Stimulated activated CD4-positive, alpha-beta T cell treated with anti-CD3 and anti-CD28 coated beads, Interleukin-12 subunit alpha, Interleukin-12 subunit beta, amount 100 ng/mL, for 4 hours (primary cell): ENCODE results near the gene LOXHD1.

Experiments used
- DNase-seq: peaks from one replicate; pipeline ENCODE4 v3.0.0-alpha.2; 2020

Gene LOXHD1

DNA sequence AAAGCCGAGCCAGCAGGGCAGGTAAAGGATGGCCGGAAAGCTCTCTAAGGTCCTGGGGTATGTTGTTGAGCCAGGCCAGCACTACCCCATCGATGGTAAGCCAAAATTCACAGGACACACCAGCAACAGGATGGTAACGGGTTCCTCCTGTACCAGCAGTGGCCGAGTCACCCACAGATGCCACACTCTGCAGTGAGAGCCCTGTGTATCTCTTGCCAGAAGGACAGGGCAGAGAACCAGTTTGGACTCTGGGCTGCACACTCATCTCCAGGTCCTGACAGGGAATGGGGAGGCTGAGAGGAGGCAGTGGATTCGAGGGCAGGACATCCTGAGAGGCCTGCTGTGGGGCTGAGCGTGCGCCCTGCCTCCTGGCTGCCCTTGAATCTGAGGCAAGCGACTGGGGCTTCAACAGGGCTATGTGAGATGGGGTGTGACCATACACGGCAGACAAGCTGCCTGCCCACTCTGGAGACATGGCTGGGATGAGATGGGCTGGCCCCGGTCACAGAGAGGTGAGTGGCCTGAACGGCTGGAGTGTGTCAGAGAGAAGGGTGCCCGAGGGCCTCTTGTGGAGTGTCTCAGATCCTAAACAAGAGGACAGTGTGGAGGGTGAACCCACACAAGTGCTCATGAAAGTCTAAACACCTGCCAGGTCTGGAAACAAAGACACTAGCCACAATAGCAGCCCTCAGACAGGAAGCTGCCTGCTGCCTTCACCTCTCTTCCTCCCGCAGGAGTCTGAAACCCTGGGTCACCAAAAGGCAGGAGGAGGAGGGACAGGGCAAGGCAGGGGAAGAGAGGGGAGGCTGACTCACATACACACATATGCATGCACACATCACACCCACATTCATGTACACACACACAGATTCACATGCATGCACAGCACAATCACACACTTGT, 182.3 kb downstream of the LOXHD1 start:
- DNase-seq, result no peak

DNA sequence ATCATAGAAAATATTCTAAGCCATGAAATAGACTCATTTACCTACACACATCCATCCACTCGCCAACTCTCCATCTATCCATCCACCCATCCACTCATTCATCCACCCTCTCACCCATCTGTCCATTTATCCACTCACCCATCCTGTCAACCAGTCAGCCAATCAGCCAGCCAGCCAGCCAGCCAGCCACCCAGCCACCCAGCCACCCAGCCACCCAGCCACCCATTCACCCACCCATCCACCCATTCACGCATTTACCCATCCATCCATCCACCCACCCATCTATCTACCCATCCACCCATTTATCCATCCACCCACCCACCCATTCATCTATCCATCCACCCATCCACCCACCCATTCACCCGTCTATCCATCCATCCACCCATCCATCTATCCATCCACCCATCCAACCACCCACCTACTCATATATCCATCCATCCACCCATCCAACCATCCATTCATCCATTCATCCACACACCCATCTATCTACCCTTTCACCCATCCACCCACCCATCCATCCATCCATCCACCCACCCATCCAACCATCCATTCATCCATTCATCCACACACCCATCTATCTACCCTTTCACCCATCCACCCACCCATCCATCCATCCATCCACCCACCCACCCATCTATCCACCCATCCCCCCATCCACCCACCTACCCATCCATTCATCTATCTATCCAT, 185.1 kb downstream of the LOXHD1 start:
- no peak for DNase-seq

DNA sequence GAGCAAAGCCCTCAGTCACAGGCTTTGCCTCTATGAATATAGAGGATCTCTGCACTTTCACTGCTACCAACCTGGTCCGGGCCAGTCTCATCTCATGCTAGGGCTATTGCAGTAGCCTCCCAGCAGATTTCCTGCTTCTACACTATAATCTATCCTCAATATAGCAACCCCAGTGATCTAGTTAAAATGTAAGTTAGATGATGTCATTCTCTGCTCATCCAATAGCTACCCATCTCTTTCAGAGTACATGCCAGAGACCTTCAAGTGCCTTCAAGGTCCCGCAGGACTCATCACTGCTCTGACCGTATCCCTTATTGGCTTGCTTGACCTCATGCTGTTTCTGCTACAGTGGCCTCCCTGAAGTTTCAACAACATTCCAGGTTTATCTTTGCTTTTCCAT, 186.3 kb downstream of the LOXHD1 start:
- no peak for DNase-seq

DNA sequence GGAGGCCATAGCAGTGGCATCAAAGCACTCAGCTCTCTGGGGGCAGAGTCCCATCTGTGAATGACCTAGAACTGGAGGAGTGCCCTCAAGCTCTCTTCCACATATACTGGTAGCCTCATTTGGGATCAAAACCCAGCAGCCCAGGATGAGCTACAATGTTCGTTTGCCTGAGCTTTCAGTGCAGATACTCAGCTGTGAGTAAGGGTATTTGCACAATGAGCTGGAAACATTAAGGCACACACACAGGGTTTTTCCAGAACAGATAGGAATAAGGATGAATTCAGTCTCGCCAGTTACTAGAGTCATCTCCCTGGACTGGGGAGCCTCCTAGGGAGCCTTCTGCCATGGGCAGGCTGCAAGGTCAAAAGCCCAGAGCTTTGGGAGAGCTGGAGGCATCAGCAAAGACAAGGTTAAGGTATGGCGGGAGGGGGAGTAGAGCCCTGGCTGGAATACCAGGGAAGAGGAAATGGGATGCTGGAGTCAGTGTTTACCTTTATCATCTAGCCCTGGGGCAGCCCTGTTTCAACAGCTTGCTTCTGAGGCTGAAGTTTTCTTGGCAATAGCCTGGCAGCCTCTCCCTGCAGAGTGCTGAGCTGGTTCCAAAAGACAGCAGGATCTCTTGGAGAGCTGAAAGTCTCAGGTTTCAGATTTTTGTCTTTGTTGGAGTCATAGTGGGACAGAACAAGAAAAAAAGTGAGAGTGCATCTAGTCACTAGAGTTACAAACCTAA, 187.7 kb downstream of the LOXHD1 start:
- no peak for DNase-seq

DNA sequence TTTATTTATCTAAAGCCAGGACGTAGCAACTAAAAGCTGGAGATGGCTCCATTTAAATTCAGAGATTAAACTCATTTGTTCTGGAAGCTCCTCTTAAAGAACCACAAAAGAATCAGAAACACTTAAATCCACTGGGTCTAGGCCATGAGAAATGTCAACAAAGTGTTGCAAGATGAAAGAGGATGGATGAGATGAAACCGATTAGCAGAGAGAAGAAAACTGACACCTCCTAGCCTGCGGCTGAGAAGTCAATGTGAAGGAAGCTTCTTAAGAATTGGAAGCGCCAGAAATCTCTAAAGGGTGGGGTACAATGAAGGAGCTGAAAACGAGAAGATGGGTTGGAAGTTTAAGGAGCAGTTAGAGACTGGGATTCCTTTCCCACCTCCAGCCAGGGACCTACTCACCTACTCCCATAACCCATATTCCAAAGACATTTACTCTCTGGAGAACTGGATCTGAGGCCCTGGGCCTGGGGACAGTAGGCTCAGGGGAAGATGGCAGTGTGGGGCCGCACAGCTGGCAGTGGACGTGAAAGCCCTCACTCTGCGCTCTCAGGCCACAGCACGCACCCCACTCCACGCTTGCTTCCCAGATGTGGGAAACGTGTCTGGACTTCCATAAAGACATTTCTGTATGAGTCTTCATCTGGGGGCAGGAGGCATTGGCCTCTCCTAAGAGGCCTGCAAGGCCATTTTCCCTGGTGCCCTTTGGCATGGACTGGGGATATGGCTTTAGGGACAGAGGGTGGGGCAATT, 188.4 kb downstream of the LOXHD1 start:
- no peak for DNase-seq

DNA sequence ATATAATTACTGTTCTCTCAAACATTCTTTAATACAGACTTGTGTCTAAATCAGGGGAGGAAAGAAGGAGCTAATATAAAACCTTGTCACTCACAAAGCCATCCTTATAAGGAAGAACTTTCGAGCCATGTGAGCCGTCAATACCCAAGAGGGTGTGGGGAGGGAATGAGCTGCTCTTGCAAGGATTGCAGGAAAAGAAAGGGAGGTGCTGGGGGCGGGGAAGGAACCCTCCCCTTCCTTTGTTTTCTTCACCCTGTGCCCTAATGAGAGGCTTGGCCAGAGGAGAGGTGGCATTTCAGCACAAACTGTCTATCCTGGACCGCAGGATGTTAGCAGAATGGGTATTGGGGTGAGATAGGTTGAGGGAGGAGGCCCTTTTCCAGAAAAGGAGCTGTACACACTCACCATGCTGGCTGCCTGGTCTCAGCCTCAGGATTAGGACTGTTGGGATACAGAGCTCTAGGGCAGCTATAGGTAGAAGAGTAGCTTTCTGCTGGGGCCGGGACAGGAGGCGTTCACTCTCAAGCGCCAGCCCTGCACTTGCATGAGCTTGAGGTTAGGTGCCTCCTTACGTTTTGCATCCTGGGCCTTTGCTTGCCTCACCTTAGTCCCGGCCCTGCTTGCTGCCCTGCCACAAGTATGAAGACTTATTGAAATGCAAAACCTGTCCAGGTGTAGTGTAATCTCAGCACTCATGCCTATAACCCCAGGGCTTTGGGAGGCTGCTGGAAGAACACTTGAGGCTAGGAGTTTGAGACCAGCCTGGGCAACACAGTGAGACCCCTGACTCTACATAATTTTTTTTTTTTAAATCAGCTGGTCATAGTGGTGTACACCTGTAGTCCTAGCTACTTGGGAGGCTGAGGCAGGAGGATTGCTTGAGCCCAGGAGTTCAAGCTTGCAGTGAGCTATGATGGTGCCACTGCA, 190.5 kb downstream of the LOXHD1 start:
- DNase-seq, result no peak

DNA sequence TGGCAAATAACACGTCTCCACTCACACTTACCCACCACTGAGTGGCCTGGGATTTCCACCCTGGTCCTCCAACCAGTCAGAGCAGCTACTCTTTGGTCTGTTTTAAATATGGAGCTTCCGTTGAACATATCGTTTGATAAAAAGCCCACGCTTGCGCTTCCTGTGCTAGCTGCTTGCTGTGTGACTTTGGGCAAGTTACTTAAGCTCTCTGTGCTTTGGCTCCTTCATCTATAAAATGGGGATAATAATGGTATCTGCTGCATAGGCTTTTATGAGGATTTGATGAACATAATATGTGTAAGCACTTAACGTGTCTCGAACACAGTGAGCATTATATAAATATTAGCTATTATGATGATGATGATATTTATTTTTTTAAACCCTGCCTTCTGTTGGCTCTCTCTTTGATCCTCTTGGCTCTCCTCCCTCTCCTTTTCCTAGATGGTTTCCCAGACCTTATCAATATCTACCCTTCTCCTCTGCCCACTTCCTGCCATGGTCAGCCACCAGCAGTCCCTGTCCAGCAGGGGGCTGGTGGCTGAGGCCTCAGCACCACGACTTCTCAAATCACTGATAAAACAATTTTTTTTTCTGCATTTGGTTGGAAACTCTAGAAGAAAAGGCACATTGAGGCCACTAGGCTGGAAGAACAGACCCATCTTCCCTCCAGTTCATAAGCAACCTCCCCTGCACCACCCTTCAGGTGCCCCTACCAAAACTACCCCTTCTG, 191.9 kb downstream of the LOXHD1 start:
- no peak for DNase-seq

DNA sequence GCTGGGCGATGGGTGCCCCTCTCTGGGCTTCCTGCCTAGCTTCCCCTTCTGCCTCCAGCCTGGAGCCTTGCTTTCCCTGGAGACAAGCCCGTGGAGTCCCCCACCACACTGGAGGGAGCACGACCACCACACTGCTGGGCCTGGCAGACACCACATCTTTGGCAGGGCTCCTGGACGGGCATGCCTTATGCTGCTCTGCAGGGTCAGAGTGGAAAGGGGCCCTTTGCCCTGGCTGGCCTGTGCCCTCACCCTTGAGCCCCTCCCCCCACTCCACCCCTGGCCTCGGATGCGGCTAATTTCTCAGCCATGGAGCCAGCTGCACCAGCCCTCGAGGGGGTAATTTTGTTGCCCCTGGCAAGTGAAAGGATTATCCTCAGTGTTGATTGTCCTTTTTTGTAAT, 194.5 kb downstream of the LOXHD1 start:
- DNase-seq, result no peak

DNA sequence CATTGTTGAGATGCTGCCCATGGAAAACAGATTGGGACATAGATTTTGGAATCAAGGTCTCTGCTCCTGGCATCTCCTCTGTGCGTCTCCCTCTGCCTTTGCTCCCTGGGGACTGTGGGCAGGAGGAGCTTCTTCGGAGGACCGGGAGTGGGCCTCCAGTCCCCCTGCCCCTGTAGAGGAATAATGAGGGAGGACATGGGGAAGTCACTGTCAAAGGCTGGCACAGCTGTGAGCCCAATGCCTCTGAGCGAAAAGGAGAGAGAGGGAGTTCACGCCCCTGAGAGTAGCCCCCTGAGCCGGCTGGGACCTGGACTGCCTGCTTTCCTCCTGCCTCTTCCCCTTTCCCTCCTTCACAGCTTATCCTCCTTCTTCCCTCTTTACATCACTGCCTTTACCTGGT, 195.0 kb downstream of the LOXHD1 start:
- DNase-seq, result no peak

DNA sequence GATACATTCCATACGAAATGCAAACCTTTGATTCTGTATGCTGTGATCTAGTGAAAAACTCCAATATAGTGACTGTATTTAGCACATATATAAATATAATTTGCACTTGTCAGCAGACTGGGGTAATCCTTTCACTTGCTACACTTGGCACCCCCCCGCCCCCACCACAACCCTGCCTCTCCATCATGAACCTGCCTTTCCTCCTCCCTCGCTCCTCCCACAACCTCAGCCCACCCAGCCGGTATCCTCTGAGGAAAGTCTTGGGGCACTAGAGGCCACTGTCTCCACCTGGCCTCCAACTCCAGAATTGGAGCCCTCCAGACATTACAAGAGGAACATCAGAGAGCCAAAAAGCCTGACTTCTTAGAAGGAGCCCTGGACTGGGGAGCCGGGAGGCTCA, 196.3 kb downstream of the LOXHD1 start:
- DNase-seq, result no peak

DNA sequence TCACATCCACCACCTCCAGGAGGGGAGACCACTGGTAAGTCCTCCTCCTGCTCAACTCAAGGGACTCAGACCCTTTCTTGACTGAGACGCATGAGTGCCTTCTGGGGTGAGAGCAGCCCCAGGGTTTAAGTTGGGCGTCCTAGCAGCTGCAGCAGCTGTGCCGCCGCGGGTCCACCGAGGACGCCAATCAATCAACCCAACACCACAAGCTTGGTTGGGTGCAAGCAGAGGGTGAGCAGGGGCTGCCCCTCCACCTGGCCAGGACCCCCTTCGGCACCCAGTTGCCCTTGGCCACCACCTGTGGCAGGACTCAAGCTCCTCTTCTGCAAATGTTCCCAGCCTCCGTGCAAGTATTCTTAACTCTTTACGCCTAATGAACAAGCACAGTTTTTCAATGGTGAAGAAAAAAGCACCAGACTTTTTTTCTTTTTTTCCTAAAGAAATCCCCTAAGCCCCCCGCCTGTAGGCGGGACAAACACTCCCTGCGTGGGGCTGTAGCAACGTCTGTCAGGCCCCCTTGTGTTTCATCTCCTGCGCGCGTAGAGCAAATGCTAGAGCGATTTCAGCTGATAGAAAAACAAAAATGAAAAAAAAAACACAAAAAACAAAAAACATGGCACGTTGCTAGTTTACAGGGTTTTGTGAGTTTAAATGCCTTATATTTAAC, 197.1 kb downstream of the LOXHD1 start:
- no peak for DNase-seq

DNA sequence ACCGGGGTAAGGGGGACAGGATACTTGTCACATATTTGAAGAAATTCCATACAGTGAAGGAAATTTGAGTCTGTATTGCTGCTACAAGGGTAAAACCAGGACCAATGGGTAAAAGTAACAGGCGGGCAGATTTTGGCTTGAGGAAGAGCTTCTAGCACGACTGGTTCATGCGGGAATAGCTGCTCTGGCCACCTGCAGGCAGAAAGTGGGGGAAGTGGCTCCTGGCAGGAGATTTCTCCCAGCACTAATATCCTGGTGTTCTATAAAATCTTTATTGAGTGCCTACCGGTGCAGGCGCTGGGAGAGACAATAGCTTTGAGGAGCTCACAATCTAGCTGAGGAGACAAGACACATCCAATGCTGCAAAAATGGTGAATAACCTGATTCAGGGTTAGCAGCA, 198.5 kb downstream of the LOXHD1 start:
- DNase-seq, result no peak

DNA sequence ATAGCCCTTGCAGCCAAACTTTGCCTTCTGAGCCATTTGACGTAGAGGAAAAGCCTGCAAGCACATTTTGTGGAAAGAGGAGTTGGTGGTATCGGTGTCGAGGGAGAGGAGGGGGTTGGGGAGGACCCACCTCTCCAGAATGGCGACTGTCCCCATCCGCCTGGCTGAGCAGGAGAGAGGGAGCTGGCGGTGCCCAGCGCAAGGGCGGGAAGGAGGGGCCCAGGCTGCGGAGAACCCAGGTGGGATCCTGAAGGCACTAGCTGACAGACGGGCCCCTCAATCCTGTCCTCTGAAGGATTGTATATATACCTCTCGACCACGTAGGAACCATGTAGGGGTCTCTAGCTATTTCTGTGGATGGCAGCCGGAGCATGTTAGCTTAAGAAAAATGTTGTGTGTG, 200.3 kb downstream of the LOXHD1 start:
- no peak for DNase-seq

DNA sequence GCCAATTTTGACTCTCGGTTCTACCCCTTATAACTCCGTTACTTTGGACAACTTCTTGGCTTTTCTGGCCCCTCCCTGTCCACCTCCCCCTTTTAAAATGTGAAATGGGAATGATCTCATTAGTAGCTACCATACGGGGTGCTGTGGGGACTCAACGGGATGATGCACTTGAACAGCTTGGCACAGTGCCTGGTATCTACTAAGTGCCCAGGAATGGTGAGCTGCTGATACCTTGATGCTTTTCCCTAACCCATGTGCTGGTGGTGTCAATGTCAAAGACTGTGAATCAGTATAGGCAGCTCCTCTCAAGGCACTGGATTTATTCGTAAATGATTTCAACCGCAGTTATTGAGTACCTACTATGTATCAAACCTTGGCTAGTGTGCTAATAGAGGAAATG, 204.2 kb downstream of the LOXHD1 start:
- no peak for DNase-seq

DNA sequence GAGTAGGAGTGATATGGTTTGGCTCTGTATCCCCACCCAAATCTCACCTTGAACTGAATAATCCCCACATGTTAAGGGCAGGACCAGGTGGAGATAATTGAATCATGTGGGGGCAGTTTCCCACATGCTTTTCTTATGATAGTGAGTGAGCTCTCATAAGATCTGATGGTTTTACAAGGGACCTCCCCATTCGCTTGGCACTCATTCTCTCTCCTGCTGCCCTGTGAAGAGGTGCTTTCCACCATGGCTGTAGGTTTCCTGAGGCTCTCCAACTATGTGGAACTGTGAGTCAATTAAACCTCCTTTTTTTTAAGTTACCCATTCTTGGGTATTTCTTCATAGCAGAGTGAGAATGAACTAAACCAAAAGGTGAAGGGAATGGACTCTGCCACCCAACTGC, 207.5 kb downstream of the LOXHD1 start:
- no peak for DNase-seq

DNA sequence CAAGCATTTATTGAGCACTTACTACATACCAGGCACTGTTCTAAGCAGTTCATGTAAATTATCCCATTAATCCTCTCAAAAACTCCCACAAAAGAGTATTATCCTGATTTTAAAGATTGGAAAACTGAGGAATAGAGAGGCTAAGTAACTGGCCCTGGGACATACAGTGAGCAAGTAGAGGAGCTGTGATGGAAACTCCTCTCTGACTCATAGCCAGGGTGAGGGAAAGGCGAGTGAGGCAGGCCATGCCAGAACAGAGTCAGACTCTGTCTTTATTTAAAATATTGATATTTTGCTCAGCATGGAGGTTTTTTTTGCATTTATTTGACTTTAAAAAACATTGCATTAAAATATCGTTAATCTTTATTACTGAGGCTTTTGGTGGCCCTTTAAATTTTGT, 208.0 kb downstream of the LOXHD1 start:
- no peak for DNase-seq

DNA sequence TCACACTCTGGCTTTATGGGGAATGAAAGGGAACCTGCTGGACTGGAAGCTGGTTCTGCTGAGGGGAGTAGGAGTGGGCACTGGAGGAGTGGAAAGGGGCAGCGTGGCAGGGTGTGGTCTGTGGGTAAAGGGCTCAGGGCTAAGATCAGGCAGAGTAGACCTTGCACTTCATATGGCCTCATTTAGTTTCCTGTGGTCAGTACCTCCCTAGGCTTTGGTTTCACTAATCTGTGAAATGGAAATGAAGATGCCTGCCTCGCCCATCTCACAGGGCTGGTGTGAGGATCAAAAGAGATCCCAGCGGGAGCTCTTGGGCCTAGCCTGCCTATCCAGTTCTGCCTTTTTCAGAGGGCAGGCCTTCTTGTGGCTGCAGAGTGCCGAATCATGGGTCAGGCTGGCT, 208.7 kb downstream of the LOXHD1 start:
- DNase-seq, result no peak

DNA sequence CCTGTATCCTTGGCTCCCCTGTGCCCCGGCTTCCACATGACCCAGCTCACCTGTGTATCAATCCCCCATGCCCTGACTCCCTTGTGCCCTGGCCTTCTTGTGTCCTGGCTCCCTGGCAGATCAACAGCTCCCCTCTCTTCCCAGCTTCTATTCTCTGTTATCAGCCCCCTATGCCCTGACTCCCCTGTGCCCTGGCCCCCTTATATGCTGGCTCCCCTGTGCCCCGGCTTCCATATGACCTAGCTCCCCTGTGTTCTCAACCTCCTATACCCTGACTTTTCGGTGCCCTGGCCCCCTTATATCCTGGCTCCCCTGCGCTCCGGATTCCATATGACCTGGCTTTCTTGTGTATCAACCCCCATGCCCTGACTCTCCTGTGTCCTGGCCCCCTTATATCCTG, 209.2 kb downstream of the LOXHD1 start:
- DNase-seq, result no peak

DNA sequence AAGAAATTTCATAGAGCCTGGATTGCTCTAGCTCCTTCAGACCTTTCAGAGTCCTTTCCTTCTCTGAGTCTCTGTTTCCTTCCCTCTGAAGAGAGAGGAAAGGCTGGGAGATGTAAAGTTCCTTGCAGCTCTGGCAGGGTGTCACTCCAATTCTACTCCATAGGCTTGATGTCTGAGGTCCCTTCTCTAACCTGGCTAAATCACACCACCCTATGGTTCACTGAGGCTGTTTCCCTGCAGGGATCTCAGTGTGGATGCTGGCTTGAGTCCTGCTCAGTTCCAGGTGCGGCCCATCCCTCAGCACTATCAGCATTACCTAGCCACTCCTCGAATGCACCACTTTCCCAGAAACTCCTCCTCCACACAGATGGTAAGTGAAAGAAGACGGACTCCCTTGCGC, 209.7 kb downstream of the LOXHD1 start:
- no peak for DNase-seq

DNA sequence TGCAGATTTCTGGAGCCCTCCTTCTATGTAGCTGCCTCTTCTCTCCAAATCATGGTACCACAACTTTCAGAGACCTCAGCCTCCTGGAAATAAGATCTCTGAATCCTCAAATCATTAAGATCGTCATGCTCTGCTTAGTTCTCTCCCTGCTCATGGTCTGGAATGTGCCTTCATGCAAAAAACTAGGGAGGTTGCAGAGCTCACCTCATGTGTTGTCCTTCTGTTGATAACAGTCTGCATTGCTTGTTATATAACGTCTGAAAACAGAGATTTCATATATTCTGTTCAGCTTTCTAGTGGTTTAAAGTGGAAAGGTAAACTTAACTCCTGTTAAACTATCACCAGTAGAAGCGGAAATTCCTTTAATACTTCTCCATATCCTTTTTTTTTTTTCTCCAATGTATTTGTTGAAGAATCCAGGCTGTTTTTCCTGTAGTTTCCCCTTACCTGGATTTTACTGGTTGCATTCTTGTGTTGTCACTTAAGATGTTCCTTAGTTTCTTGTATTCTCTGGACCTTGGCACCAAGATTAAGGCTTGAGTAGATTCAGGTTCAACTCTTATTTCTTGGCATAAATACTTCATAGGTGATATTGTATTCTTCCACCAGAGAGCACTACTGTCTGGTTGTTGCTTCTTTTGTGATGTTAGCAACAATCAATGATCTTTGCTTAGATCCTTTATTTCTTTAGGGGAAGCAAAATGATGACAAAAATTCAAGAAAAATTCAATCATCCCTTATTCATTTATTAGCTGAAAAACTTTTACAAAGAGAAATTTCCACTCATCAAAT, 211.3 kb downstream of the LOXHD1 start:
- DNase-seq, result no peak
